ENCODE data around the gene ZNF19.
A peak's percentile ranks its signal among the peaks of the same experiment; 100 is the strongest.

The ZNF19 gene

DNA sequence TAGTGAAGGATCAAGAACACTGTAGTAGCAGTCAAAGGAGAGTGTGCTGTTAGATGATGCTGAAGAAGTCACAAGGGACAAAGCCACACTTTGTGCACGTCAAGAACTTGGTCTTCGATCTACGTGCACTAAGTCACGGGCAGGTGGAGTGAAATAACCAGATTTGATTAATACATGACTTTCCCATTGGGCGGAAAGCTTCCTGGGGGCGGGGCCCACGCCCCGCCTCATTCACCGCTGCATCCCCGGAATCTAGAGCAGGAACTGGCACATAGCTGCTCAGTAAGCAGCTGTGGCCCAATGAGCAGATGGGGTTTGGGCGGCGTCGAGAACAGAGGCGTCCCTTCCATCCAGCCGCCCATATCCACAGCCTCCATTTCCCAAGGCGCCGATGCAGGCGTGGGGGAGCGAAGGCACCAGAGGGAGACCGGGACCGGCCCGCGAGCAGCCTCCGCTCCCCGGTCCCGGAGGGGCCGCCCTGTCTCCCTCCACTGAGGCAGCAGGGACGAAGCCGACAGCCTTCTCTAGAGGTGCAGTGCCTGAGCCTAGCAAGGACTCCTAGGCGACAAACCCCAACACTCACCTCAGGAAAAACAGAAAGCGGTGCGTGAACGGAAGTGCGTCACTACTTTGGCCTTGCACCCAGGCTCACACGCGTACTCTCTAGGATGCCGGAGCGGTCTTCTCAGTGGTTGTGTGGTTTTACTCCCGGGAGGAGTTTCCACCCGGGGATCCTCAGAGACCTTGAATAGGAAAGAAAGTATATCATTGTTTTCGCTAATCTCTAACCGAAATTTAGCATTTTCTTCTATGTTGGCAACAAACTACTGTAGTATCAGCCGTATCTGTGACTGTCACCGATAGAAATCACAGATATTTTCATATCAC is 4.9 kb downstream of the ZNF19 start:
- peak; percentile 68 for DNase-seq

DNA sequence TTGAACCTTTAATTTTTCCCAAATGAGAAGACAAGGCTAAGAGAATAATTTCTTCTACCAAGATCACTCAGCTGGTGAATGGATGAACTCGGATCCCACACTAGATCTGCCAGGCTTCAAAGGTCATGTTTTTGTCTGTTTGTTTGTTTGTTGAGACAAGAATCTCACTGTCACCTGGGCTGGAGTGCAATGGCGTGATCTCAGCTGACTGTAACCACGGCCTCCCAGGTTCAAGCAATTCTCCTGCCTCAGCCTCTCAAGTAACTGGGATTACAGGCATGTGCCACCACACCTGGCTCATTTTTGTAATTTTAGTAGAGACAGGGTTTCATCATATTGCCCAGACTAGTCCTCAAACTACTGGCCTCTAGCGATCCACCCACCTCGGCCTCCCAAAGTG is 6.6 kb downstream of the ZNF19 start:
- DNase-seq, result no peak

DNA sequence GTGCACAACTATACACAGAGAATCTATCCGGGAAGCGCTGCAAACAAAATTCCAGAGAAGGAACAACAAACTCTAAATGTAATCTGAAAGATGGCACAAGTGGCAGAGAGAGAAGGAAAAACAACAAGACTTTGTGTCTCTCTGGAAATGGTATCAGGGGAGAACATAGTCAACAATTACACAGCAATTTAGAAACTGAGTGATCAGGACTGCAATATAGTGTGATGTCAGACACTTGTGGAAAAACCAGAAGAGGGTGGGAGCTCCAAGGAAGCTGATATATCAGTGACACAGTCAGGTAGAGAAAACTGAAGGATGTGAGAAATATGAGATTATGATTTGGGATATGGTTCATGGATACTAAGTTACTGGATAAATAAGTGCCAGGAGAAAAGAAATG is 8.2 kb downstream of the ZNF19 start:
- DNase-seq, result no peak

DNA sequence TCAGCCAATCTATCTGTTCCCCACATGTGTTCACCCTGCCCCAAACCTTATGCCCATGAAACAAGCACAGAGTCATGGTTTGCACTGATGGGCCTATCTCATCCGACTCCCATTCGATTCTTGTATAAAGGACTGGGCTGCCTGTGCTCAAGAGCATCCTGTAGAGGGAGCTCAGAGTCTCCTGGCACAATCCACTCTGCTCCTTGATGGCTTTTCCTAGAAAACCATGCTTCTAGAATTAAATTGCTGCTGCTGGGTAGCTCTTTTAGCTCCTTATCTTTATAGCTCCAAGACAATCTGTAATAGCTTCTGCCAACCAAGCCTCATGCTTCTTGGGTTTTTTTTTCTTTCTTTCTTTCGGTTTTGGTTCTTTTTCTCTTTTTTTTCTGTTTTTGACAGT is 9.7 kb downstream of the ZNF19 start:
- DNase-seq, result no peak

DNA sequence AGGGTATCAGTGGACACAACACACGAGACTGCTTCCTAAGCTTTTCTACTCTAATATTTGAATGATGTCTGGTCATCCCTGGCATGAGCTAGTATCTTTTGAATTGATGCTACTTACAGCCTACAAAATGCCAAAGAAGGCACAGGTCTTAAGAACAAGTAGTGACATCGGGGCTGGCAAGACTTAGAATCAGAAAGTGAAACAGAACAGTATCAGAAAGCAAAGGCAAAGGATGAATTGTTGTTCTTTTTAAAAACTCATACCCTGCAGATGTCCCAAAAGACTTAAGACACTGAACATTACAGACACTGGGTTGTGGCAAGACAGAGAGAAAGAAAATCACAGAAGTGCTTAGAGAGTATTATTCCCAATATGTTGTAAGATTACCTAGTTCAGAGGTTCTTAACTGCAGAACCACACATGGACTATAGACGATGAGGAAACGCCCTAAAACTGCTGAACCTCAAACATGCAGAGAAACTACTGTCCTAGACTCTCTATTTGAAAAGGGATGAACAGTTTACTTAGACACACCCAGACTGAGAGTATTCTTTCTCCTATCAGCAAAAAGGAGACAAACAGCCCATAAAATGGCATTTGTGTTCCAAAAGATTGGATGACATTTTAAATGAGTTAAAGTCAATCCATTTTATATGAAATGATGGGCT is 12.5 kb downstream of the ZNF19 start:
- no peak for DNase-seq

DNA sequence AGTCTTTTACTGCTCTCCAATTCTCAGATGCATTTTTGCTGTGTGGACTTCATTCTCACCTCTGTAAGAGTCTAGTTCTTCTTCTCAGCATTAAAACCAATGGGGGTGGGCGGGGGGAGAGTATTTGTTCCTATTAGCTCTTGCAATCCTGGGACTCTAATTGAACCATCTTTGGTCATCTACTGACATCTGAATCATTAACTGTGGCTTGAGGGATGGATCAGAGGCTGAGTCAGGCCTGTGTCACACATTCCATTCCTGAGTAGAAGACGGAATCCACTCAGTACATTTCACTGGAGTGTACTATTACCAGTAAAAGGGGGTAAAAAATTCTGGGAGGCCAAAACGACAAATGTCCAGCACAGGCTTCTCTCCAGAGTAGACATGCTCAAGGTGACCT is 14.3 kb downstream of the ZNF19 start:
- DNase-seq, result no peak

DNA sequence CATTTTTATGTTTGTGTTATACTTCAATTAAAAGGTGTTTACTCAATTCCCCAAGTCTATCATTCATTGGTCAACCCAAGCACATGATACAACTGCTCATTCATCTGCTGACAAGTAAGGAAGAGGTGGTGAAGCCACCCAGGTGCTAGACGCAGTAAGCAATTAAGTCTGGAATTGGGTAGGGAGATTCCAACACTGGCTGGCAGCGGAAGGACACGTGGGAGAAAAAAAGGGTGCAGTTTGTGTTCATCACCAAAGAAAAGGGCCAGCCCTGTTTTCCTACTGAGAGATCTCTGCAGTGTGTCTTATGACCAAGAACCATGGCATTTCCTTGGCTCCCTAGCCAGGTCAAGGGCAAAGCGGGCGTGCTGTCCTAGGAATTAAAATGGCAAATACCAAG is 15.2 kb downstream of the ZNF19 start:
- DNase-seq, result no peak

DNA sequence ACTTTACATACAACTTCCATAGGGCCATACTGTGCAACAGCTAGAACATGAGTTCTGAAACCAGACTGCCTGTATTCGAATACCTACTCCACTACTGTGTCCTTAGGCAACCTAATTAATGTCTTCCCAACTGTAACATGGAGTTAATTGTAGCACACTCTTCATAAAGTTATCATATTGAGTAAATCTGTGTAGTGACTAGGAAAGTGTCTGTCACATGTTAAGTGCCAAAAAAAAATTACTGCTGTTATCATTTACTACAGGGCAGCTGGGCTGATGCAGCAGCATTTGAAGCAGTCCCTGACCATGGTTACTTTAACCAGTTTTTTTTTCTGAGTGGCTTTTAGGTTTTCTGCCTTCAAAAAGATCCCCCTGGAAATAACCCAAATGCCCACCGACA is 16.2 kb downstream of the ZNF19 start:
- DNase-seq, result no peak

DNA sequence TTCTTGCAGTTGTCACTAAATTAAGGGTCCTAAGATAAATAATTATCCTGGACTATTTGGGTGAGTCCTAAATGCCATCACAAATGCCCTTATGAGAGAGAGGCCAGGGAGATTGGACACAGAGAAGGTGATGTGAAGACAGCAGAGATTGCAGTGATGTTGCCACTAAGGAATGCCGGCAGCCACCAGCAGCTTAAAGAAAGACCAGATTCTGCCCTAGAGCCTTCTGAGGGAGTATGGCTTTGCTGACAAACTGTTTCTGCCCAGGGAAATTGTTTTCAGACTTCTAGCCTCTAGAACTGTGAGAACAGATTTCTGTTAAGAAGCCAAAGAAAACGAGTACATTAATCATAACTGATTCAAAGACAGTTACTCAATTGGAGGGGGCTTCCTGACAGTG is 17.1 kb downstream of the ZNF19 start:
- DNase-seq, result no peak

DNA sequence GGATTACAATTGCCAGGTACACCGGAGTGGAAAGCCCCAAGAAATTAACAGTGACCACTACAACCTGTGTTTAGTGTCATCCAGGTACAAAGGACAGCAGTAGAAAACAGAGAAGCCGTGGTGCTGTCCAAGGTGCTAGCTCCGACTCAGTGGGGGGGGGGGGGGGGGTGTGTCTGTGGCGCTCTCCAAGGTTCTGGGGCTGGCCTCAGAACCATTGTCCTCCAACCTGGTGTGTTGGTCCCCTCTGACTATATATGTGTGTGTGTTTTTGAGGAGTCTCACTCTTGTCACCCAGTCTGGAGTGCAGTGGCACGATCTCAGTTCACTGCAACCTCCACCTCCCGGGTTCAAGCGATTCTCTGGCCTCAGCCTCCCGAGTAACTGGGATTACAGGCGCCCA is 21.3 kb downstream of the ZNF19 start:
- DNase-seq, result no peak

DNA sequence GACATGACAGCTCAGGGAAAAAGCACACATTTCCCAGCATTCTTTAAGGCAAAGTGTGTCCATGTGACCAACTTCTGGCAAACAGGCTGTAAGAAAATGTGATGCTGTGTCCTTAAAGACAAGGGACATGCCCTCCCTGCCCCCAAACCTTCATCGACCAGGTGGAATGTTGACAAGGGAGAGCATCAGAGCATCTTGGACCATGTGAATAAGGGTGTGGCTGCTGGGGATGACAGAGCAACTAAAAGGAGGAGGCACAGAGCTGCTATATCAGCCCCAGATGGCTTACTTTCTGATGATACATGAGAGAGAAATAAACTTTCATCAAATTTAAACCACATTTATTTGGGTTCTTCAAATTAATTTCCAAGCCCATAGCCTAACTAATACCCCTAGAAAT is 24.9 kb downstream of the ZNF19 start:
- no peak for DNase-seq

DNA sequence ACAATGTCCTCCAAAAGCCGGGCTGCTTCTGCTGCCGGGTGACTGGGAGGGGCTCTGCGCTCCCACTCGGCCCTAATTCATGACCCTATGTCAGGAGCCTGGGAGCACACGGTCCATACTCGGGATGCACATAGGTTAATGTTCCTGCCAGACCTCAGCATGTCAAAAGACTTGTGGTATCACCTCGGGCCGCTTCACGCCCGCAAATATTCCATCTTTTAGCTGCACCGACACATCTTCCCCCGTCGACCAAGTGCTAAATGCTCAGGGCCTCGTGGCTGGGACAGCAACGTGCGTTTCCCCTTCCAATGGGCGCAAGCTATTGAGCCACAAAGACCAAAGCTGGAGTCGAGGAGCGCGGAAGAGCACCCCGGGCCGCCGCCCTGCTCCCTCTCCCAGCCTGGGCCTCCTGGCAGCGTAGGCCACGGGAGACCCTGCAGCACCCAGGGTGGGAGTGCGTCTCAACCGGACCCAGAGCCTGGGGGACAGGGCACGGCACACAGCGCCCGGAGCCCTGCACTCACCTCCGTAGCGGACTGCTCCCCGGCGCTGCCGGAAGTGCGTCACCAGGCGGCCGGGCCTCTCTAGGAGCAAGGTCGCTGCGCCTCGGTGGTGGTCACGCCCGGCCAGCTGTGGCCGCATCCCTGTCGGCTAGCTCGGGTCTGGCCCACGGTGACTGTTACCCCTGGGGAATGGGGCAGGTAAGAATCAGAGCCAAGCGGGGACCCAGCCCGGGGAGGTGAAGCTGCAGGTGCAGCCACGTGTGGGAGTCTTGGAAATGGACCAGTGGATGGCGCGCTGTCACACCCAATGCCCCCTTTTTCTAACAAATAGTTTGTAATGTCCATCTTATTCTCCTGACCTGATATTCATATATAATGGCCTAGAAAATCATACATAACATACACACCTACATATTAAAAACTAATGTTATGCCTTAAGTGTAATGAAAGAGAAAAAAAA is 27.2 kb downstream of the ZNF19 start, which contains the start of gene ZNF23:
ZNF23 (minus strand) TSS at position 562 of the 963 bp plus-strand sequence. CDS start 5,451 bp downstream, outside the sequence.
- peak; percentile 70 for DNase-seq

DNA sequence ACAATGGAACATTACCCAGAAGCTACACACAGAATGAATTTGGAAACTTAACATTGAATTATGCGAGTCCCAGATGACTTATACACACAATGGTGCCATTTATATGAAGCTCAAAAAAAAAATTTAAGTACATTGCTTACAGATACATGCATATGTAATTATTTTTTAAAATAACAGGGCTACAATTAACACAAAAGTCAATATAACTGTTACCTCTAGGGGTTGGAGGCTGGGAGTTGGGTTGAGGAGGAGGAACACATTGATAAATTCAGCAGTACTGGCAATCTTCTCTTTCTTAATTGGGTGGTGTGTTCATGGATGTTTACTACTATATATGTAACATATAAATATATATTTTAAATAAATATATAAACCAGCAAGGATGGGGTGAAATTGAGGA is 28.2 kb downstream of the ZNF19 start:
- no peak for DNase-seq

DNA sequence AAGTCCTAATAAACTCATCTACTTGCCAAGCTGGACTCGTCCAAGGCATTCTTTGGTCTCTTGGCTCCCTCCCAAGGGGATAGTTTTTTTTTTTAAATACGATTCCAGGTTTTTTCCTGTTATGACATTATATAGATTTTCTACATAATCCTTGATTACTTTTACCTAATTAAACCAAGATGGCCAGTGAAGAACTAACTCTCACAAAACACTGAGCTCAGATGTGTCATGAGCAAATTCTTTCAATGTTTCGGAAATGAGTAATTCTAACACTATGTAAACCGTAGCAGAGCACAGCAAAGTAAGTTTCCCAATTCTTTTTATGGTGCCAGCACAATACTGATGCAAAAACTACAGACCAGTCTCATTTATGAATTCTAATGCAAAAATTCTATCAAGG is 28.9 kb downstream of the ZNF19 start:
- no peak for DNase-seq

DNA sequence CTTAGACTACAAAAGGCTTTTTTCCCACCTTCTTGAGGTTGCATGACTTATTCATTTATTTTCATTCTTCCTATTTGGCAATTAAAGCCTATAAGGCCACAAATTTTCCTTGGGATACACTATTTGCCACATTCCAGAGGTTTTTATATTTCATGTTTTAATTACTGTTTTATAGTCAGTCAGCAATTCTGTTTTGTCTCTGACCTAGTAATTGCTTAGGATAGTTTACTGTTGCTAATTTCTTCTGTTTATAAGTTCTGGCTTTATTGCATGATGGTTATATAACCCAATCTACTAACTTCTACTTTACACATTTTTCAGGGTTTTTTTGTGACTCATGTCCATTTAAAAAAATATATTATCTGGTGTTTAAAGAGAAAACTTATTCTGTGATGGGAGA is 29.6 kb downstream of the ZNF19 start:
- DNase-seq, result no peak

DNA sequence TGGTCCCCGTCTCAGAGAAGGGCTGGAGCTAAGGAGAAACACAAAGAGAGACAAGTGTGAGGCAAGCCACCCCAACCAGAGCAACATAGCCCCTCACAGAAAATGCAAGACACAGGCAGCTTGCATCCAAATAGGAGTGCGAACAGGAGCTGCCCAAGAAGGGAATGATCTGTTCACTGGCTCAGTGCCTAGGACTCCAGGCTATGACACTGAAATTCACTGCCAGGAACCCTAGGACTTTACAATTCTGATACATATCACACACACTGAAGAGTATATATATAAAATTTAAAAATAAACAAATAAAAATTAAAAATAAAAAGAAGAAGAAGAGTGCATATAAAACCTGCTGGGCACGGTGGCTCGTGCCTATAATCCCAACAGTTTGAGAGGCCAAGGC is 32.3 kb downstream of the ZNF19 start:
- no peak for DNase-seq

DNA sequence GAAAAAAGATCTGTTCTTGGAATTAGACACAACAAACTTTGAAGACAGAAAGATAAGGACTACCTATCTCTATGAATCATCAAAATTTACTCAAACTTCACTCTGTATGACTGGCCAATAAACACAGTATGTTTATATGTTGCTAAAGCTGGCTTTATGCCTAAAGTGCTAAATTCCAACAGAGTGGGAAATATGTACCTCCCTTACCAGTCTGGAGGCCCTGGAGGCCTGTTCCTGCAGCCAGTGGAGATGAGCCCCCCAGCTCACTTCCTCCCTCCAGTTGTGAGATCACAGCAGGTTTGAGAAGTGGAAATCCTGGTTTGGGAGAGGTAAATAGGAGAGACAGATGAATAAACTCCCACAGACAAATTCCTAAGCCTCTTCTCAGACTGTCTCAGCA is 36.1 kb downstream of the ZNF19 start:
- no peak for DNase-seq

DNA sequence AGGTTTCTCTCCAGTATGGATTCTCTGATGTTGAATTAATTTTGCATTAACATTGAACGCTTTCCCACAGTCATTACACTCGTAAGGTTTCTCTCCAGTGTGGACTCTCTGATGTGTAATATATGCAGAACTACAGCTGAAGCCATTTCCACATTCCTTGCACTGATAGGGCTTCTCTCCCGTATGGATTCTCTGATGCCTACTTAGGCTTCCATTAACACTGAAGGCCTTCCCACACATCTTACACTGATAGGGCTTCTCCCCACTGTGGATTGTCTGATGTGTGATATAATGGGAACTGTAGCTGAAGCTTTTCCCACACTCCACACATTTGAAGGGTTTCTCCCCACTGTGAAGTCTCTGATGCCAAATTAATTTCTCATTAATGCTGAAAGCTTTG is 40.1 kb downstream of the ZNF19 start:
- DNase-seq, result no peak

DNA sequence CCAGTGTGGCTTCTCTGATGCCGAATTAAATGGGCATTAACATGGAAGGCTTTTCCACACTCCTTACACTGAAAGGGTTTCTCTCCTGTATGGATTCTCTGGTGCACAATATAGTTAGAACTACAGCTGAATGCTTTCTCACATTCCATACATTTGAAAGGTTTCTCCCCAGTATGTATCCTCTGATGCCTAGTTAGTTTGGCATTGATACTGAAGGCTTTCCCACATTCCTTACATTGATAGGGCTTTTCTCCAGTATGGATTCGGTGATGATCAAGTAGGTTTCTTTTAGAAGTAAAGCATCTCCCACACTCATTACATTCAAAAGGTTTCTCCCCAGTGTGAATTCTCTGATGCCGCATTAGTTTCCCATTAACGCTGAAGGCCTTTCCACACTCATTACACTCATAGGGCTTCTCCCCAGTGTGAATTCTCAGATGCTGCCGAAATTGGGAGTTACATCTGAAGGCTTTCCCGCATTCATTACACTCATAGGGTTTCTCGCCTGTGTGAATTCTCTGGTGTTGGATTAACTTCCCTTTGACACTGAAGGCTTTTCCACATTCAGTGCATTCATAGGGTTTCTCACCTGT is 40.8 kb downstream of the ZNF19 start:
- no peak for DNase-seq

DNA sequence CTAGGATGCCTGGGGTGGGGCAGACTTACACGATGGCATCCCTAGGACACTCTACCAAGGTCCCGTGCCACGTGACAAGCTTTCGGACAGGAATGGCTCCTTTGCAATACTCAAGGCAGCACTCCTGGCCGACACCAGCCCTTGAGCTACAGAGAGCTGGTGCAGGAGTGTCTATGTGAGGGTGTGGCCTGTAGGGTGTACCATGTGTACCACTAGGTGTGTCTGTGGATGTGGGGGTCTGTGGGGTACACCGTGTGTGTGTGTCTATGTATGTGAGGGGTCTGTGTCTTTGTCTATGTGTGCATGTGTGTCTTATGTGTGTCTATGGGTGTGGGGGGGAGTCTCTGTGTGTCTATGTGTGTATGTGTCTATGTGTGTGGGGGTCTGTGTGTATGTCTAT is 45.4 kb downstream of the ZNF19 start:
- no peak for DNase-seq

DNA sequence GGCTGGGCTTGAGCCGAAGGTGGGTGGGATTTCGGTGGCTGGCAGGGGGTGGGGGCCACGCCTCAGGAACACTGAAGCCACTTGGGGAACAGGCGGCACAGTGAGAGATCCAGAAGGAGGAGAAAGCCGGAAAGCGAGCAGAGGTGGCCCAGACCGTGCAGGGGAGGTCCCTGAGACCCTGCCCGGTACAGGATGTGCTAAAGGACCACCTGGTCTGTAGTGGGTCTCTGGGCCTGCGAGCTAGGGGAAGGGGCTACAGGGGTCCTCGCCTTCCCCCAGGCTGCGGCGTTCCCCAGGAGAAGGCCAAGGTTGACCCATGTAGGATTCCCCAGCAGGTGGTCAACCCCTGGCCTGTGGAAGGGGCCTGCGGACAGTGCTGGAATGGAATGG is 47.1 kb downstream of the ZNF19 start, which contains the start of gene TLE7:
TLE7 (minus strand) TSS at position 4 of the 390 bp plus-strand sequence. CDS start 8,730 bp downstream, outside the sequence.
- DNase-seq, result no peak

DNA sequence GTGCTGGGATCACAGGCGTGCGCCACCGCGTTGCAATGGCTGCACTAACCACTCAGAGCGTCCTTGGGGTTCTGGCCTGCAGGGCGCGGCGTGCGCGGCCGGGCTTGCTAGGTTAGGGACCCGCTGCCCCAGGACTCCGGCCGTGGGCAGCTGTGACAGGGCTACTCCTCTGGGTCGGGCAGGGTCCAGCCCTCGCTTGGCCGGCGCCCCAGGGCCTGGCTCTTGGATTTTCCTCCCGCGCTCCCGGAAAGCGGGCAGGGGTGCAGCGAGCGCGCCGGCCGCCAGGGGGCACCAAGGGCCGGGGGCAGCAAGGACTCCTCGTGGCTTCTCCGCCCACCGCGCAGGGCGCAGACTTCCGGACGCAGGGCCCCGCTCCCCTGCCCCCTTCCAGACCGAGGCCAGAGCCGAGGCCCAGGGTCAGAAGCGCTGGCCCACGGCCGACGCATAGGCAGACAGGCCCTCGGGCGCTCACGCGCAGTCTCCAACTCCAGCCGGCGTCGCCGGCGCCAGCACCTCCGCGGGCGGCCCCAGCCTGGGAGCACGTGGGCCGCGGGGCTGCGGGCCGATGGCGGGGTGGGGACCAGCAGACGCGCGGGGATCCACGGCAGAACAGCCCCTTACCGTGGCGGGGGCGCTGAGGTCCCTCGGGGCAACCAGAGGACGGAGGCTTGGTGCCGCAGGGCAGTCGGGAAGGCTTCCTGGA is 47.6 kb downstream of the ZNF19 start:
- no peak for DNase-seq
